IMR-90 (cell line): ENCODE results near the gene PRKCSH. TPM values are rescaled to one million over a fixed set of nuclear protein-coding genes. Genes with fewer than 3 reads are reported as not detected.

ENCODE experiments used
- ATAC-seq: fragments of 200-7000 bp; cut with Tn5 transposase; 2 replicates; pipeline ENCODE4 v1.9.1; 2020; ENCODE audit warnings: low read depth, mild to moderate bottlenecking, moderate library complexity
- BruUV-seq: library from RNA; stranded (reverse); fragments of 400-500 nt; replicated peaks from 2 replicates; lab custom pipeline; 2021; lab: Mats Ljungman, UMichigan
- CTCF ChIA-PET: fragments of 300-600 bp; formaldehyde crosslinking; extraction: SDS; loops from one replicate; lab custom pipeline; 2021; ENCODE audit warnings: antibody characterized with exemption; lab: Yijun Ruan, JAX
- POLR2A ChIA-PET: fragments of 300-600 bp; sonication (Branson Sonifier 250); formaldehyde crosslinking; loops from one replicate; lab custom pipeline; 2022; ENCODE audit warnings: antibody characterized with exemption; ENCODE audit not compliant: unreplicated experiment; lab: Charles Lee
- DNase-seq: peaks from one replicate; pipeline ENCODE4 v3.0.0; 2013
- H2AFZ ChIP-seq: replicated peaks from 2 replicates; pipeline ENCODE3; 2013; ENCODE audit warnings: low read length, mild to moderate bottlenecking; ENCODE audit not compliant: poor library complexity
- H2AK5ac ChIP-seq: 2 replicates; pipeline ENCODE4 v1.6.1; 2013; ENCODE audit warnings: low read depth, low read length, inconsistent platforms
- H2AK9ac ChIP-seq: replicated peaks from 2 replicates; pipeline ENCODE3; 2013; ENCODE audit warnings: mild to moderate bottlenecking, low read depth, low read length, moderate library complexity; ENCODE audit not compliant: poor library complexity
- H2BK120ac ChIP-seq: 2 replicates; pipeline ENCODE4 v1.6.1; 2013; ENCODE audit warnings: low read depth, low read length, inconsistent platforms
- H2BK15ac ChIP-seq: 3 replicates; pipeline ENCODE4 v1.6.1; 2013; ENCODE audit warnings: low read depth, low read length, inconsistent platforms
- H2BK20ac ChIP-seq: 2 replicates; pipeline ENCODE4 v1.6.1; 2013; ENCODE audit warnings: low read depth, mild to moderate bottlenecking, inconsistent platforms, low read length, moderate library complexity
- H2BK5ac ChIP-seq: 2 replicates; pipeline ENCODE4 v1.6.1; 2013; ENCODE audit warnings: mild to moderate bottlenecking, low read depth, low read length, inconsistent platforms; ENCODE audit not compliant: poor library complexity, severe bottlenecking
- H3K14ac ChIP-seq: replicated peaks from 2 replicates; pipeline ENCODE4 v1.6.1; 2013; ENCODE audit warnings: low read depth, low read length, inconsistent platforms
- H3K18ac ChIP-seq: 2 replicates; pipeline ENCODE4 v1.6.1; 2013; ENCODE audit warnings: low read depth, low read length, control low read depth
- H3K23ac ChIP-seq: 2 replicates; pipeline ENCODE4 v1.6.1; 2013; ENCODE audit warnings: low read depth, low read length, inconsistent platforms
- H3K27ac ChIP-seq: 2 replicates; pipeline ENCODE4 v1.5.1; 2013; ENCODE audit warnings: mild to moderate bottlenecking, control low read depth, low read length; ENCODE audit not compliant: insufficient read depth
- H3K27me3 ChIP-seq: 2 replicates; pipeline ENCODE4 v1.6.1; 2013; ENCODE audit warnings: low read length; ENCODE audit not compliant: control insufficient read depth, insufficient read depth
- H3K36me3 ChIP-seq: 2 replicates; pipeline ENCODE4 v1.6.1; 2013; ENCODE audit warnings: low read length, mixed read lengths; ENCODE audit not compliant: control insufficient read depth, insufficient read depth
- H3K4ac ChIP-seq: 2 replicates; pipeline ENCODE4 v1.6.1; 2013; ENCODE audit warnings: low read depth, low read length, inconsistent platforms
- H3K4me1 ChIP-seq: 2 replicates; pipeline ENCODE4 v1.6.1; 2013; ENCODE audit warnings: low read length, mixed read lengths; ENCODE audit not compliant: control insufficient read depth, insufficient read depth
- H3K4me2 ChIP-seq: 2 replicates; pipeline ENCODE4 v1.6.1; 2013; ENCODE audit warnings: low read depth, mild to moderate bottlenecking, control low read depth, low read length, moderate library complexity
- H3K4me3 ChIP-seq: 2 replicates; pipeline ENCODE4 v1.5.1; 2013; ENCODE audit warnings: low read depth, mild to moderate bottlenecking, control low read depth, low read length, moderate library complexity; ENCODE audit not compliant: insufficient read depth
- H3K56ac ChIP-seq: 2 replicates; pipeline ENCODE4 v1.6.1; 2013; ENCODE audit warnings: low read length, inconsistent platforms; ENCODE audit not compliant: insufficient read depth; ENCODE audit errors: extremely low read depth
- H3K79me1 ChIP-seq, 2 experiments: 2 replicates each; pipeline ENCODE4 v1.6.1; 2013; ENCODE audit warnings: low read length in 2 of 2, inconsistent platforms in 1 of 2, low read depth in 1 of 2
- H3K9ac ChIP-seq: 2 replicates; pipeline ENCODE4 v1.6.1; 2013; ENCODE audit warnings: low read depth, low read length, control low read depth
- H3K9me1 ChIP-seq: 2 replicates; pipeline ENCODE4 v1.6.1; 2013; ENCODE audit warnings: low read length, inconsistent platforms; ENCODE audit not compliant: insufficient read depth
- H3K9me3 ChIP-seq: 2 replicates; pipeline ENCODE4 v1.6.1; 2013; ENCODE audit warnings: low read length; ENCODE audit not compliant: control insufficient read depth, insufficient read depth
- H4K20me1 ChIP-seq: 2 replicates; pipeline ENCODE4 v1.6.1; 2013; ENCODE audit warnings: low read length, inconsistent platforms; ENCODE audit not compliant: insufficient read depth
- H4K5ac ChIP-seq: 2 replicates; pipeline ENCODE4 v1.6.1; 2013; ENCODE audit warnings: mild to moderate bottlenecking, low read depth, low read length, control low read depth
- H4K8ac ChIP-seq, 2 experiments: 2 replicates each; pipeline ENCODE4 v1.6.1; 2013; ENCODE audit warnings: low read depth in 2 of 2, low read length in 2 of 2, control low read depth in 1 of 2, inconsistent platforms in 1 of 2
- H4K91ac ChIP-seq: 2 replicates; pipeline ENCODE4 v1.6.1; 2013; ENCODE audit warnings: low read depth, low read length, inconsistent platforms; ENCODE audit not compliant: insufficient read depth
- BHLHE40 ChIP-seq: fragments of 150-350 bp; IDR thresholded peaks from 2 replicates; pipeline ENCODE4 v1.6.1; 2016; ENCODE audit warnings: mild to moderate bottlenecking, low read depth, low read length
- CEBPB ChIP-seq: IDR thresholded peaks from 2 replicates; pipeline ENCODE4 v1.6.1; 2012; ENCODE audit warnings: low read depth, low read length, improper control_type of control experiment
- CHD1 ChIP-seq: IDR thresholded peaks from 2 replicates; pipeline ENCODE4 v1.6.1; 2012; ENCODE audit warnings: low read depth, low read length, improper control_type of control experiment
- CTCF ChIP-seq: conservative IDR thresholded peaks from 2 replicates; pipeline ENCODE4 v1.5.1; 2012; ENCODE audit warnings: mild to moderate bottlenecking, low read depth, low read length, improper control_type of control experiment
- ELK1 ChIP-seq: fragments of 150-350 bp; IDR thresholded peaks from 2 replicates; pipeline ENCODE4 v1.6.1; 2016; ENCODE audit warnings: low read depth, mild to moderate bottlenecking, low read length, moderate library complexity, borderline replicate concordance
- FOS ChIP-seq: fragments of 150-350 bp; IDR thresholded peaks from 2 replicates; pipeline ENCODE4 v1.6.1; 2016; ENCODE audit warnings: low read depth, low read length
- MAFK ChIP-seq: IDR thresholded peaks from 2 replicates; pipeline ENCODE4 v1.6.1; 2012; ENCODE audit warnings: low read depth, low read length, improper control_type of control experiment
- MAZ ChIP-seq: IDR thresholded peaks from 2 replicates; pipeline ENCODE4 v1.6.1; 2012; ENCODE audit warnings: low read depth, mild to moderate bottlenecking, low read length, improper control_type of control experiment, moderate library complexity, borderline replicate concordance
- NFE2L2 ChIP-seq: fragments of 150-350 bp; IDR thresholded peaks from 2 replicates; pipeline ENCODE4 v1.6.1; 2016; ENCODE audit warnings: low read depth, mild to moderate bottlenecking, low read length
- POLR2A ChIP-seq: IDR thresholded peaks from 2 replicates; pipeline ENCODE4 v1.6.1; 2012; ENCODE audit warnings: mild to moderate bottlenecking, low read depth, low read length
- RCOR1 ChIP-seq: IDR thresholded peaks from 2 replicates; pipeline ENCODE4 v1.6.1; 2012; ENCODE audit warnings: mild to moderate bottlenecking, low read length, improper control_type of control experiment; ENCODE audit not compliant: insufficient replicate concordance
- RFX5 ChIP-seq: IDR thresholded peaks from 2 replicates; pipeline ENCODE4 v1.8.0; 2012; ENCODE audit warnings: low read depth, mild to moderate bottlenecking, low read length, moderate library complexity
- USF2 ChIP-seq: fragments of 150-350 bp; IDR thresholded peaks from 2 replicates; pipeline ENCODE4 v1.6.1; 2017; ENCODE audit warnings: mild to moderate bottlenecking, antibody characterized with exemption, low read length, low read depth
- WGBS, 2 experiments: methylation state at CpG; one replicate each; pipeline versions ENCODE4 v1.1.5 to v1.1.7; 2013; ENCODE audit warnings: missing lambda C conversion rate in 2 of 2; ENCODE audit not compliant: insufficient read length in 1 of 2; ENCODE audit errors: extremely low coverage in 2 of 2; 5-methylcytosine and 5-hydroxymethylcytosine counted together
- dilution Hi-C: fragments of 300-500 bp; cut with HindIII; formaldehyde crosslinking; loops from one replicate; pipeline ENCODE4 v1.14.3; 2018; ENCODE audit warnings: low sequenced_read_pairs; ENCODE audit not compliant: unreplicated experiment
- in situ Hi-C: fragments of 300-500 bp; cut with MboI; formaldehyde crosslinking; loops from 3 replicates; pipeline ENCODE4 v1.14.3; 2019; ENCODE audit warnings: low sequenced_read_pairs, inconsistent platforms, mixed read lengths
- intact Hi-C: fragments of 100-400 bp; cut with micrococcal nuclease; formaldehyde crosslinking; loops from 2 replicates; pipeline ENCODE4 v1.10.0; 2022
- polyA plus RNA-seq, 3 experiments: library from polyadenylated mRNA; depleted of rRNA; stranded (reverse); fragments of >200 nt; gene quantifications; 2 replicates each; pipeline ENCODE4 v1.2.3, GENCODE V29; 2012; ENCODE audit warnings: low replicate concordance in 1 of 3
- total RNA-seq: library from RNA; depleted of rRNA; stranded (reverse); fragments of >200 nt; gene quantifications from 2 replicates; pipeline ENCODE4 v1.2.3, GENCODE V29; 2012

PRKCSH gene
- total and polyA plus RNA-seq, 2 of the 4 experiments (the other 2 are of a cell fraction) = 36.0 to 252 TPM

GRCh38 chr19:11494634-11495285, 59.3 kb downstream of the PRKCSH start:
- Histone ChIP-seq H3K9me1 (peaks cover 7% of the 10 kb centered on the region; the same call in 1 of the 2 replicates), H4K20me1 (no peaks in the 10 kb centered on the region; the same call in 1 of the 2 replicates), H3K56ac (no peak overlapping the region), H3K4ac (no peak overlapping the region), H2AK9ac (no peak overlapping the region), H3K14ac (no peak overlapping the region), H2BK15ac (no peak overlapping the region), H4K5ac (no peak overlapping the region), H3K79me1 (peaks cover 0 to 11% of the 10 kb centered on the region in 2 experiments; a peak in 2 of 4 replicates), H3K4me2 (no peak overlapping the region), H3K23ac (no peak overlapping the region), H3K4me1 (peaks cover 3% of the 10 kb centered on the region), H3K4me3 (no peak overlapping the region), H2BK120ac (no peak overlapping the region), H3K27ac (no peak overlapping the region), H3K36me3 (peaks cover 8% of the 10 kb centered on the region), H3K18ac (no peak overlapping the region), H3K9me3 (no peaks in the 10 kb centered on the region), H2BK5ac (no peak overlapping the region), H3K27me3 (no peaks in the 10 kb centered on the region), H3K9ac (no peak overlapping the region), H2AK5ac (no peak overlapping the region), H2AFZ (no peak overlapping the region), H4K91ac (no peak overlapping the region), H4K8ac (no peak overlapping the region), H2BK20ac (no peak overlapping the region)
- intact Hi-C loops (no loop called here), dilution Hi-C loops (no loop called here), in situ Hi-C loops (loop anchor here (5.0 kb wide), 1 partner anchor 93 kb away; no protein-coding TSS in a partner anchor)
- ChIA-PET CTCF (no interaction called here), POLR2A (no interaction called here)
- BruUV-seq = no TSS peak
- TF ChIP-seq NFE2L2 (no peak), CTCF (no peak), POLR2A (no peak), BHLHE40 (no peak), MAFK (no peak), CHD1 (no peak), RCOR1 (no peak), USF2 (no peak), RFX5 (no peak), CEBPB (no peak), ELK1 (no peak), MAZ (no peak), FOS (no peak)
- DNase-seq = no peak
- ATAC-seq = no peak
- 92% methylated on average over 12 of the region's 27 CpGs; no CpG with 5 or more reads in 1 of the 2 experiments for WGBS, 2 experiments
